K562 (cell line): ENCODE data around the gene WIPF3. TPM values are rescaled to one million over a fixed set of nuclear protein-coding genes. Genes with fewer than 3 reads are reported as not detected.

Experiments used
- ATAC-seq: fragments of 200-7000 bp; cut with Tn5 transposase; 3 replicates; pipeline ENCODE4 v1.9.1; 2020; ENCODE audit warnings: moderate library complexity
- BruUV-seq: library from RNA; stranded (reverse); fragments of 400-500 nt; replicated peaks from 2 replicates; lab custom pipeline; 2021; lab: Mats Ljungman, UMichigan
- CTCF ChIA-PET: fragments of 300-600 bp; formaldehyde crosslinking; extraction: SDS; loops from one replicate; lab custom pipeline; 2021; ENCODE audit warnings: low intra/inter-chr PET ratio; lab: Yijun Ruan, JAX
- POLR2A ChIA-PET: fragments of 300-600, 350-650 bp; sonication (Branson Sonifier 250); formaldehyde crosslinking; extraction: SDS; loops from one replicate; lab custom pipeline; 2021; ENCODE audit warnings: antibody characterized with exemption, inconsistent platforms; lab: Yijun Ruan, JAX
- DNase-seq, 4 experiments: peaks; one replicate each; pipeline versions ENCODE4 v3.0.0 to v3.0.0-alpha.2; 2011 to 2018; ENCODE audit warnings: low spot score in 3 of 4, mixed read lengths in 3 of 4; ENCODE audit errors: extremely low read depth in 1 of 4
- FAIRE-seq: peaks from 2 replicates; lab custom pipeline; 2011; peaks lifted over from hg19 to GRCh38; lab: Jason Lieb, UNC
- H2AFZ ChIP-seq: 2 replicates; pipeline ENCODE4 v1.6.0; 2011; ENCODE audit warnings: low read depth, low read length, control low read depth, inconsistent platforms
- H3K27ac ChIP-seq: fragments of 200-600 bp; 3 replicates; pipeline ENCODE4 v1.8.0; 2011; ENCODE audit warnings: low read depth, mild to moderate bottlenecking, control low read depth, inconsistent platforms, low read length, moderate library complexity, mixed read lengths; ENCODE audit errors: extremely low read depth
- H3K27me3 ChIP-seq, 2 experiments: fragments of 300-600 bp in 1 of 2; 2 replicates in 1 of 2; 3 replicates in 1 of 2; pipeline versions ENCODE4 v1.6.0 to v1.8.0; 2011; ENCODE audit warnings: inconsistent platforms in 2 of 2, low read length in 2 of 2, mild to moderate bottlenecking in 1 of 2, mixed read lengths in 1 of 2, moderate library complexity in 1 of 2; ENCODE audit not compliant: control insufficient read depth in 2 of 2, insufficient read depth in 2 of 2
- H3K36me3 ChIP-seq: fragments of 300-600 bp; 3 replicates; pipeline ENCODE4 v1.8.0; 2011; ENCODE audit warnings: mild to moderate bottlenecking, low read length, inconsistent platforms; ENCODE audit not compliant: control insufficient read depth, insufficient read depth
- H3K4me1 ChIP-seq, 2 experiments: fragments of 200-600 bp in 1 of 2; replicated peaks in 1 of 2; 2 replicates in 1 of 2; 3 replicates in 1 of 2; pipeline versions ENCODE4 v1.5.1 to v1.8.0; 2011; ENCODE audit warnings: inconsistent platforms in 2 of 2, low read length in 2 of 2, mild to moderate bottlenecking in 1 of 2, mixed read lengths in 1 of 2, moderate library complexity in 1 of 2; ENCODE audit not compliant: control insufficient read depth in 2 of 2, insufficient read depth in 2 of 2
- H3K4me2 ChIP-seq: 2 replicates; pipeline ENCODE4 v1.6.1; 2011; ENCODE audit warnings: low read length, control low read depth, inconsistent platforms, mixed read lengths; ENCODE audit not compliant: insufficient read depth
- H3K4me3 ChIP-seq: fragments of 200-600 bp; sonication (generic), shearing (Covaris generic); 2 replicates; pipeline ENCODE4 v1.5.1; 2016; ENCODE audit warnings: control low read depth, inconsistent platforms
- H3K79me2 ChIP-seq: fragments of 200-600 bp; 3 replicates; pipeline ENCODE4 v1.8.0; 2011; ENCODE audit warnings: low read length, inconsistent platforms; ENCODE audit not compliant: control insufficient read depth, insufficient read depth
- H3K9ac ChIP-seq, 2 experiments: 2 replicates each; pipeline versions ENCODE4 v1.6.0 to v1.6.1; 2011; ENCODE audit warnings: low read depth in 2 of 2, low read length in 2 of 2, control low read depth in 1 of 2, inconsistent platforms in 1 of 2, mild to moderate bottlenecking in 1 of 2, mixed read lengths in 1 of 2; ENCODE audit not compliant: insufficient read depth in 1 of 2
- H3K9me1 ChIP-seq: one replicate; pipeline ENCODE4 v1.6.0; 2011; ENCODE audit warnings: inconsistent platforms, mild to moderate bottlenecking, low read length, moderate library complexity; ENCODE audit not compliant: control insufficient read depth, insufficient read depth
- H3K9me3 ChIP-seq: replicated peaks from 2 replicates; pipeline ENCODE4 v1.5.1; 2011; ENCODE audit warnings: low read depth, low read length, inconsistent platforms; ENCODE audit not compliant: control insufficient read depth, insufficient read depth
- H4K20me1 ChIP-seq: replicated peaks from 2 replicates; pipeline ENCODE4 v1.6.1; 2011; ENCODE audit warnings: low read length, inconsistent platforms, mixed read lengths; ENCODE audit not compliant: control insufficient read depth, insufficient read depth
- ARID1B ChIP-seq: fragments of 450-650 bp; IDR thresholded peaks from 2 replicates; pipeline ENCODE4 v1.6.1; 2016; ENCODE audit warnings: antibody characterized with exemption, mild to moderate bottlenecking, inconsistent platforms
- CBFA2T2 ChIP-seq: fragments of 450-650 bp; conservative IDR thresholded peaks from 2 replicates; pipeline ENCODE4 v1.6.1; 2017; ENCODE audit warnings: mild to moderate bottlenecking
- CBFA2T3 ChIP-seq: fragments of 450-650 bp; IDR thresholded peaks from 2 replicates; pipeline ENCODE4 v1.6.1; 2017
- CBX3 ChIP-seq, 2 experiments: IDR thresholded peaks; 1 replicate in 1 of 2; 2 replicates in 1 of 2; pipeline ENCODE4 v1.6.1; 2012; ENCODE audit warnings: inconsistent platforms in 2 of 2, low read length in 2 of 2, borderline replicate concordance in 1 of 2, control low read depth in 1 of 2
- CXXC5 ChIP-seq: fragments of 250-450 bp; sonication (Bioruptor Pico); IDR thresholded peaks from 2 replicates; pipeline ENCODE4 v1.8.0; 2022; ENCODE audit warnings: inconsistent platforms, mild to moderate bottlenecking, moderate library complexity
- DPF2 ChIP-seq: fragments of 450-650 bp; IDR thresholded peaks from 2 replicates; pipeline ENCODE4 v1.6.1; 2016
- FOXM1 ChIP-seq, 2 experiments: fragments of 450-650 bp in 1 of 2; sonication (generic) in 1 of 2; formaldehyde crosslinking in 1 of 2; IDR thresholded peaks; 2 replicates each; pipeline versions ENCODE4 v1.6.1 to v1.9.0; 2017 to 2022; ENCODE audit warnings: low read depth in 2 of 2, mild to moderate bottlenecking in 2 of 2, missing genetic modification reagents in 1 of 2, moderate library complexity in 1 of 2
- GATAD2A ChIP-seq: fragments of 450-650 bp; IDR thresholded peaks from 2 replicates; pipeline ENCODE4 v1.6.1; 2017
- HOMEZ ChIP-seq: fragments of 250-450 bp; sonication (Bioruptor Pico); IDR thresholded peaks from 2 replicates; pipeline ENCODE4 v1.4.0; 2020; ENCODE audit warnings: mild to moderate bottlenecking, moderate library complexity
- KDM1A ChIP-seq, 2 experiments: fragments of 450-650 bp; IDR thresholded peaks; 2 replicates each; pipeline ENCODE4 v1.6.1; 2016; ENCODE audit warnings: mild to moderate bottlenecking in 2 of 2
- MCM5 ChIP-seq: fragments of 450-650 bp; IDR thresholded peaks from 2 replicates; pipeline ENCODE4 v1.6.1; 2016; ENCODE audit warnings: low read depth
- NFIC ChIP-seq: fragments of 450-650 bp; IDR thresholded peaks from 2 replicates; pipeline ENCODE4 v1.6.1; 2017; ENCODE audit warnings: mild to moderate bottlenecking, inconsistent platforms
- PCBP1 ChIP-seq: fragments of 200-400 bp; formaldehyde crosslinking; IDR thresholded peaks from 2 replicates; pipeline ENCODE4 v1.6.1; 2018; ENCODE audit warnings: mild to moderate bottlenecking, low read depth, low read length; ENCODE audit not compliant: poor library complexity, severe bottlenecking
- POLR2AphosphoS5 ChIP-seq: IDR thresholded peaks from 2 replicates; pipeline ENCODE4 v1.6.1; 2011; ENCODE audit warnings: mild to moderate bottlenecking, low read depth, low read length, moderate library complexity; ENCODE audit not compliant: control insufficient read depth, insufficient read depth
- SMARCE1 ChIP-seq: fragments of 450-650 bp; IDR thresholded peaks from 2 replicates; pipeline ENCODE4 v1.7.1; 2016; ENCODE audit warnings: mild to moderate bottlenecking
- STAT5A ChIP-seq: IDR thresholded peaks from 2 replicates; pipeline ENCODE4 v1.6.1; 2012; ENCODE audit warnings: low read length, inconsistent platforms, borderline replicate concordance
- TAL1 ChIP-seq: fragments of 450-650 bp; IDR thresholded peaks from 2 replicates; pipeline ENCODE4 v1.6.1; 2016; ENCODE audit warnings: mild to moderate bottlenecking
- TBP ChIP-seq: optimal IDR thresholded peaks from 2 replicates; pipeline ENCODE3; 2011; ENCODE audit warnings: low read depth, low read length, improper control_type of control experiment
- TCF3 ChIP-seq: sonication (generic); formaldehyde crosslinking; IDR thresholded peaks from 2 replicates; pipeline ENCODE4 v1.4.0; 2020; ENCODE audit warnings: mild to moderate bottlenecking, missing genetic modification reagents
- TEAD4 ChIP-seq, 2 experiments: sonication (generic) in 1 of 2; formaldehyde crosslinking in 1 of 2; IDR thresholded peaks; 2 replicates each; pipeline versions ENCODE4 v1.6.1 to v1.8.0; 2012 to 2022; ENCODE audit warnings: borderline replicate concordance in 1 of 2, inconsistent platforms in 1 of 2, low read length in 1 of 2, mild to moderate bottlenecking in 1 of 2, missing genetic modification reagents in 1 of 2
- WGBS: fragments of 100-300 bp; shearing (Covaris generic); methylation state at CpG from one replicate; pipeline ENCODE4 v1.1.6; 2016; ENCODE audit warnings: low coverage, mixed read lengths; ENCODE audit not compliant: insufficient coverage; ENCODE audit errors: missing lambda C conversion rate; 5-methylcytosine and 5-hydroxymethylcytosine counted together
- in situ Hi-C: fragments of 300-500 bp; cut with MboI; formaldehyde crosslinking; loops from 4 replicates; pipeline ENCODE4 v1.15.0; 2018; ENCODE audit warnings: inconsistent platforms, mixed read lengths
- intact Hi-C: fragments of 100-400 bp; cut with micrococcal nuclease; formaldehyde crosslinking; loops from 2 replicates; pipeline ENCODE4 v1.14.2; 2022
- polyA plus RNA-seq, 8 experiments: library from polyadenylated mRNA; depleted of rRNA in 4 of 8; stranded (reverse) in 5 of 8; unstranded in 3 of 8; fragments of >200 nt; fragmentation: Nextera tagmentation in 2 of 8; fragmentation: Illumina TruSeq in 1 of 8; extraction: Ambion mirVana in 2 of 8; extraction: Trizol in 1 of 8; gene quantifications; 2 replicates each; pipeline versions ENCODE4 v1.2.1 to v1.2.3, GENCODE V29; 2011 to 2014; ENCODE audit warnings: inconsistent platforms in 1 of 8, missing spikeins in 1 of 8
- total RNA-seq, 7 experiments: library from RNA; depleted of rRNA in 6 of 7; stranded (reverse); fragments of >200 nt in 6 of 7; fragmentation: Illumina TruSeq in 2 of 7; extraction: Trizol in 2 of 7; gene quantifications; 2 replicates each; pipeline versions ENCODE4 v1.2.1 to v1.2.3, GENCODE V29; 2011 to 2021; ENCODE audit warnings: low replicate concordance in 1 of 7
- TF ChIP-seq, protein P1 (sequence below): sonication (generic); formaldehyde crosslinking; IDR thresholded peaks from 2 replicates; pipeline ENCODE4 v1.8.0; 2022; ENCODE audit warnings: missing genetic modification reagents, mild to moderate bottlenecking, borderline replicate concordance

Gene WIPF3
- total and polyA plus RNA-seq, 9 of the 15 experiments (the other 6 are each of a cell fraction or from before 2014, with no cell fraction given): 0.18 to 3.2 (median 1.7) TPM

- CTCF ChIA-PET: no interaction called here
- H3K4me1 ChIP-seq: peaks cover 7 to 11% of the 10 kb centered on the region in 2 experiments; a peak in 4 of 5 replicates
- H3K27me3 ChIP-seq: no peaks in the 10 kb centered on the region
- no peaks in the 10 kb centered on the region for H3K9me3 ChIP-seq
- peak overlapping the region; percentile 15; the same call in 1 of the 3 replicates for H3K27ac ChIP-seq
- peak overlapping the region; percentile 54 for H3K4me2 ChIP-seq
- BruUV-seq: no TSS peak
- intact Hi-C loops: no loop called here
- peaks cover 4% of the 10 kb centered on the region; the same call in 1 of the 2 replicates for H4K20me1 ChIP-seq
- no peak overlapping the region for H3K9ac ChIP-seq
- in situ Hi-C loops: no loop called here
- H3K36me3 ChIP-seq: no peaks in the 10 kb centered on the region
- H3K4me3 ChIP-seq: no peak overlapping the region
- H3K9me1 ChIP-seq: no peaks in the 10 kb centered on the region
- peak; percentile 87 for FAIRE-seq
- no peaks in the 10 kb centered on the region for H3K79me2 ChIP-seq
- DNase-seq: peak in 2 of 4 experiments; percentile 56 to 67
- peak; percentile 83 for ATAC-seq
- H2AFZ ChIP-seq: peak overlapping the region; percentile 46; the same call in 1 of the 2 replicates
- 10% methylated on average over 11 of the region's 11 CpGs for WGBS
- POLR2A ChIA-PET: interaction anchor here (0.8 kb wide), 1 partner anchor 945 kb away, joined by 3 read pairs; no protein-coding TSS in a partner anchor
- TF ChIP-seq TBP: peak; percentile 2
- peak; percentile 35; the same call in 1 of the 2 replicates for TF ChIP-seq STAT5A
- peak; percentile 83 for TF ChIP-seq CBFA2T3
- peak; percentile 72 for TF ChIP-seq DPF2
- TF ChIP-seq KDM1A (IDR thresholded peaks at IDR 0.05): peak in 1 of 2 experiments; percentile 45; a peak in 2 of 4 replicates
- peak; percentile 59 for TF ChIP-seq TAL1
- TF ChIP-seq PCBP1: no peak
- peak; percentile 24; the same call in 1 of the 2 replicates for TF ChIP-seq CXXC5
- 0 out of 2 replicates have a peak, but pooled peaks have one; percentile 47 for TF ChIP-seq SMARCE1
- peak; percentile 74 for TF ChIP-seq TEAD4 (IDR thresholded peaks at IDR 0.05; ENCODE audit: low read length)
- TF ChIP-seq TEAD4 (CRISPR knock-in tag; IDR thresholded peaks at IDR 0.05; ENCODE audit: borderline replicate concordance): no peak
- no peak for TF ChIP-seq NFIC
- TF ChIP-seq MCM5: no peak
- TF ChIP-seq, protein P1, sequence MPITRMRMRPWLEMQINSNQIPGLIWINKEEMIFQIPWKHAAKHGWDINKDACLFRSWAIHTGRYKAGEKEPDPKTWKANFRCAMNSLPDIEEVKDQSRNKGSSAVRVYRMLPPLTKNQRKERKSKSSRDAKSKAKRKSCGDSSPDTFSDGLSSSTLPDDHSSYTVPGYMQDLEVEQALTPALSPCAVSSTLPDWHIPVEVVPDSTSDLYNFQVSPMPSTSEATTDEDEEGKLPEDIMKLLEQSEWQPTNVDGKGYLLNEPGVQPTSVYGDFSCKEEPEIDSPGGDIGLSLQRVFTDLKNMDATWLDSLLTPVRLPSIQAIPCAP (CRISPR knock-in tag): no peak
- TF ChIP-seq CBFA2T2: peak; percentile 66
- no peak for TF ChIP-seq HOMEZ (CRISPR knock-in tag)
- peak in 1 of 2 experiments; percentile 52; a peak in 1 of 3 replicates for TF ChIP-seq CBX3 (IDR thresholded peaks at IDR 0.05; ENCODE audit: borderline replicate concordance in 1 of 2, low read length in 2 of 2)
- TF ChIP-seq FOXM1 (IDR thresholded peaks at IDR 0.05; ENCODE audit: low read depth): peak; percentile 52
- TF ChIP-seq FOXM1 (CRISPR knock-in tag; IDR thresholded peaks at IDR 0.05; ENCODE audit: low read depth): no peak
- TF ChIP-seq POLR2AphosphoS5: peak; percentile 56
- peak; percentile 82 for TF ChIP-seq ARID1B
- TF ChIP-seq TCF3 (CRISPR knock-in tag): peak; percentile 83
- 0 out of 2 replicates have a peak, but pooled peaks have one; percentile 21 for TF ChIP-seq GATAD2A
Measured at GRCh38 chr7:29841926-29842701, 35.8 kb downstream of the WIPF3 start.
